ENCODE results near the gene CEP164. TPM values are rescaled to one million over a fixed set of nuclear protein-coding genes. Genes with fewer than 3 reads are reported as not detected.

The CEP164 gene
- total and polyA plus RNA-seq, 2 of the 8 experiments (the other 6 are each of a cell fraction or from before 2014, with no cell fraction given): 8.4 to 20.8 TPM

DNA sequence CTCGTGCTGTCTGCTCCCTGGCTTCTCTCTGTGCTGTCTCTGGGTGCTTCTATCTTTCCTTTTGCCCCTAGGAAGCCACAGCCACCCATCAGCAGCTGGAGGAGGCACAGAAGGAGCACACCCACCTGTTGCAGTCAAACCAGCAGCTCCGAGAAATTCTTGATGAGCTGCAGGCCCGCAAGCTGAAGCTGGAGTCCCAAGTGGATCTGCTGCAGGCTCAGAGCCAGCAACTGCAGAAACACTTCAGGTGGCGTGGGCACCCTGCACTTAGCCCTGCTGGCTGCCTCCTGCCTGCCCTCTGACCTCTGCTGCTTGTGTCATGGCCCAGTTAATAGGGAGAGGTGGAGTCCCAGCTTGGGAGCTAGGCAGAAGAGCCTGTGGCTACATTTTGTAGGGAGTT is 67.8 kb downstream of the CEP164 start:
- ChIA-PET CTCF (ENCODE audit: partially characterized antibody) (interaction anchor here (1.0 to 3.4 kb wide), 4 partner anchors 10 to 538 kb away, joined by 3 to 9 read pairs (median 3); no protein-coding TSS in a partner anchor), POLR2A (ENCODE audit: partially characterized antibody) (no interaction called here)
- Histone ChIP-seq H2AK5ac (ENCODE audit: low read depth, low read length) (no peak overlapping the region), H3K4ac (replicated peaks; ENCODE audit: insufficient read length, low read depth, low read length) (no peak overlapping the region), H2BK5ac (ENCODE audit: low read depth, low read length) (no peak overlapping the region), H3K9ac (replicated peaks in 1 of 4; ENCODE audit: extremely low read depth in 1 of 4, low read depth in 3 of 4, low read length in 3 of 4) (no peak overlapping the region), H2BK15ac (ENCODE audit: low read length) (no peak overlapping the region), H3K27me3 (replicated peaks in 1 of 4; ENCODE audit: control insufficient read depth in 3 of 4, extremely low read depth in 1 of 4, insufficient read depth in 3 of 4, low read length in 3 of 4) (no peaks in the 10 kb centered on the region), H3K27ac (ENCODE audit: low read depth, low read length) (no peak overlapping the region), H4K20me1 (replicated peaks in 1 of 2; ENCODE audit: control insufficient read depth in 1 of 2, insufficient read depth in 2 of 2, low read length in 2 of 2) (peaks cover 4 to 8% of the 10 kb centered on the region in 2 experiments), H3K18ac (ENCODE audit: extremely low read depth, low read length) (no peak overlapping the region), H3K23ac (ENCODE audit: insufficient read length) (no peak overlapping the region), H3K4me1 (replicated peaks in 1 of 4; ENCODE audit: control insufficient read depth in 3 of 4, insufficient read depth in 4 of 4, low read length in 3 of 4) (no peaks in the 10 kb centered on the region), H2AFZ (ENCODE audit: low read length) (no peak overlapping the region), H3K4me2 (ENCODE audit: insufficient read depth in 1 of 2, low read depth in 2 of 2, low read length in 2 of 2) (no peak overlapping the region), H2BK120ac (replicated peaks; ENCODE audit: low read depth, low read length) (no peak overlapping the region), H3K79me1 (ENCODE audit: low read depth, low read length) (no peaks in the 10 kb centered on the region; the same call in 1 of the 2 replicates), H3K56ac (replicated peaks; ENCODE audit: insufficient read length, low read depth, low read length) (no peak overlapping the region), H4K5ac (ENCODE audit: insufficient read length, low read depth, low read length) (no peak overlapping the region), H2BK12ac (ENCODE audit: low read depth, low read length) (no peak overlapping the region), H2BK20ac (ENCODE audit: low read length) (no peak overlapping the region), H3K4me3 (ENCODE audit: extremely low read depth in 1 of 4, insufficient read depth in 2 of 4, low read depth in 3 of 4, low read length in 4 of 4) (no peak overlapping the region), H3K23me2 (ENCODE audit: low read depth, low read length) (no peaks in the 10 kb centered on the region), H3K36me3 (ENCODE audit: control insufficient read depth in 2 of 4, insufficient read depth in 4 of 4, low read length in 3 of 4) (peaks cover 0 to 53% (median 29%) of the 10 kb centered on the region in 4 experiments; a peak in 7 of 8 replicates), H3K14ac (ENCODE audit: insufficient read length) (no peak overlapping the region), H3K9me3 (ENCODE audit: insufficient read depth in 2 of 2, low read depth in 1 of 2, low read length in 1 of 2) (peaks cover 10 to 16% of the 10 kb centered on the region in 2 experiments), H4K91ac (replicated peaks; ENCODE audit: insufficient read length, low read length) (no peak overlapping the region), H4K8ac (ENCODE audit: extremely low read depth, insufficient read depth, low read length) (no peak overlapping the region), H3K79me2 (ENCODE audit: control insufficient read depth in 1 of 2, insufficient read depth in 2 of 2, low read length in 2 of 2) (no peaks in the 10 kb centered on the region)
- FAIRE-seq (no peak), DNase-seq (ENCODE audit: low read depth in 1 of 2, low spot score in 2 of 2) (no peak)
- 90% methylated on average over 4 of the region's 4 CpGs; no CpG with 5 or more reads in 1 of the 2 experiments for WGBS, 2 experiments (ENCODE audit: extremely low coverage in 1 of 2, insufficient coverage in 1 of 2, insufficient read length in 1 of 2, insufficient replicate concordance in 2 of 2, low coverage in 1 of 2, low lambda C conversion rate in 2 of 2, missing lambda C conversion rate in 1 of 2)
- TF ChIP-seq, protein P1, sequence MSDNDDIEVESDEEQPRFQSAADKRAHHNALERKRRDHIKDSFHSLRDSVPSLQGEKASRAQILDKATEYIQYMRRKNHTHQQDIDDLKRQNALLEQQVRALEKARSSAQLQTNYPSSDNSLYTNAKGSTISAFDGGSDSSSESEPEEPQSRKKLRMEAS (IDR thresholded peaks at IDR 0.05): no peak
- no peak for TF ChIP-seq POLR2A (IDR thresholded peaks at IDR 0.05; ENCODE audit: control extremely low read depth in 1 of 2, low read depth in 2 of 2, low read length in 2 of 2)
- TF ChIP-seq JUN (IDR thresholded peaks at IDR 0.05; ENCODE audit: low read depth, low read length): no peak
- TF ChIP-seq FOSL1 (IDR thresholded peaks at IDR 0.05; ENCODE audit: insufficient read depth, low read depth, low read length): no peak
- TF ChIP-seq BCL11A (IDR thresholded peaks at IDR 0.05; ENCODE audit: low read depth in 2 of 2, low read length in 2 of 2): no peak
- TF ChIP-seq SRF (IDR thresholded peaks at IDR 0.05; ENCODE audit: low read depth, low read length): no peak
- no peak for TF ChIP-seq SP2 (IDR thresholded peaks at IDR 0.05; ENCODE audit: low read length)
- no peak for TF ChIP-seq RAD21 (IDR thresholded peaks at IDR 0.05 in 1 of 2, conservative IDR thresholded peaks at IDR 0.05 in 1 of 2; ENCODE audit: low read depth in 2 of 2, low read length in 2 of 2)
- TF ChIP-seq KDM1A (IDR thresholded peaks at IDR 0.05; ENCODE audit: borderline replicate concordance, low read length): no peak
- TF ChIP-seq MAFK (IDR thresholded peaks at IDR 0.05; ENCODE audit: low read depth, low read length): no peak
- TF ChIP-seq NRF1 (IDR thresholded peaks at IDR 0.05; ENCODE audit: low read depth, low read length): no peak
- no peak for TF ChIP-seq CHD2 (IDR thresholded peaks at IDR 0.05; ENCODE audit: low read length)
- no peak for TF ChIP-seq KDM5A (IDR thresholded peaks at IDR 0.05; ENCODE audit: low read length)
